Transverse colon (tissue), 4 donors: ENCODE measurements around the gene FAM135A.

ENCODE experiments used
- CTCF ChIP-seq, 5 experiments: fragments of 200-600 bp in 3 of 5; fragments of 450-650 bp in 2 of 5; sonication (generic) in 3 of 5; IDR thresholded peaks; 1 replicate in 2 of 5; 2 replicates in 3 of 5; pipeline ENCODE4 v1.5.1; 2016 to 2017; ENCODE audit warnings: antibody characterized with exemption in 5 of 5, inconsistent platforms in 3 of 5, mild to moderate bottlenecking in 2 of 5, moderate library complexity in 1 of 5
- POLR2A ChIP-seq: fragments of 450-650 bp; IDR thresholded peaks from one replicate; pipeline ENCODE4 v1.6.1; 2016; ENCODE audit warnings: antibody characterized with exemption, mild to moderate bottlenecking, moderate library complexity
- POLR2AphosphoS5 ChIP-seq, 3 donors: sonication (generic); formaldehyde crosslinking; IDR thresholded peaks; one replicate each; pipeline ENCODE4 v1.6.1; 2016; ENCODE audit warnings: antibody characterized with exemption in 3 of 3

DNA sequence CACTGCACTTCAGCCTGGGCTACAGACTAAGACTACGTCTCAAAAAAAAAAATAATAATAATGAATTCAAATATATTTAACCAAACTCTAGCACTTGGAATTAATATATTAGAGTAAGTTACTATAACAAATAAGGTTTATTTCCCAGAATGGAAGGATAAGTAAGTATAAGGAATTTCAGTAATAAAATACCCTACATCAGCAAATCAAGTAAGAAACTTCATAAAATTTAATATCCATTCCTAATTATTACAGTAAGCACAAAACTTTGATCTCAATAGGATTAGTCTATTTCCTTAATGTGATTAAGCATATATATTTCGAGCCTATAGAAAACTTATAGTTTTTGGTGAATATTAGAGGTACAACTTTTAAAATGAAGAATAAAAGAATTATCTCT, 116.7 kb downstream of the FAM135A start:
- TF ChIP-seq CTCF (IDR thresholded peaks at IDR 0.05) (no peak), POLR2AphosphoS5 (IDR thresholded peaks at IDR 0.05) (no peak), POLR2A (no peak)
